Measurements from ENCODE around the gene OR52E5. TPM values are rescaled to one million over a fixed set of nuclear protein-coding genes. Genes with fewer than 3 reads are reported as not detected.

Gene OR52E5
- not detected for total RNA-seq

GRCh38 chr11:5892908-5893307, at the start of gene OR52E5:
Gene OR52E5, plus strand, starts transcription at chr11:5893208. Its CDS starts 7,569 bp downstream, at chr11:5900777.
- WGBS, 2 donors: 78 to 82% methylated on average over 3 of the region's 3 CpGs
- DNase-seq (ENCODE audit: low spot score in 2 of 2): no peak
- intact Hi-C loops (cut with DNase I; ENCODE audit: low total_unique reads): no loop called here
- H3K4me3 ChIP-seq (ENCODE audit: low read depth, poor library complexity, severe bottlenecking): no peak within 1 kb of the TSS
- TF ChIP-seq CTCF (IDR thresholded peaks at IDR 0.05) (no peak), POLR2A (IDR thresholded peaks at IDR 0.05) (no peak)

- H3K4me3 ChIP-seq (ENCODE audit: low read depth, poor library complexity, severe bottlenecking): no peak overlapping the region
- TF ChIP-seq CTCF (IDR thresholded peaks at IDR 0.05) (no peak), POLR2A (IDR thresholded peaks at IDR 0.05) (no peak)
- intact Hi-C loops (cut with DNase I; ENCODE audit: low total_unique reads): no loop called here
- DNase-seq (ENCODE audit: low spot score in 2 of 2): no peak
- WGBS, 2 donors: 44 to 47% methylated on average over 1 of the region's 1 CpG
Measured at GRCh38 chr11:5846701-5847100, 46.3 kb upstream of the OR52E5 start.

GRCh38 chr11:5847711-5848110, 45.3 kb upstream of the OR52E5 start:
- TF ChIP-seq CTCF (IDR thresholded peaks at IDR 0.05) (no peak), POLR2A (IDR thresholded peaks at IDR 0.05) (no peak)
- no peak overlapping the region for H3K4me3 ChIP-seq (ENCODE audit: low read depth, poor library complexity, severe bottlenecking)
- intact Hi-C loops (cut with DNase I; ENCODE audit: low total_unique reads): no loop called here
- no peak for DNase-seq (ENCODE audit: low spot score in 2 of 2)

- intact Hi-C loops (cut with DNase I; ENCODE audit: low total_unique reads): no loop called here
- H3K4me3 ChIP-seq (ENCODE audit: low read depth, poor library complexity, severe bottlenecking): no peak overlapping the region
- no peak for DNase-seq (ENCODE audit: low spot score in 2 of 2)
- WGBS, 2 donors: 96 to 97% methylated on average over 1 of the region's 1 CpG
- TF ChIP-seq CTCF (IDR thresholded peaks at IDR 0.05): no peak
- TF ChIP-seq POLR2A (IDR thresholded peaks at IDR 0.05): no peak
Measured at GRCh38 chr11:5851002-5851401, 42.0 kb upstream of the OR52E5 start.

- H3K4me3 ChIP-seq (ENCODE audit: low read depth, poor library complexity, severe bottlenecking): no peak within 1 kb of the TSS
- DNase-seq (ENCODE audit: low spot score in 2 of 2): no peak
- TF ChIP-seq CTCF (IDR thresholded peaks at IDR 0.05): no peak
- no peak for TF ChIP-seq POLR2A (IDR thresholded peaks at IDR 0.05)
- 86 to 94% methylated on average over 3 of the region's 3 CpGs for WGBS, 2 donors
- intact Hi-C loops (cut with DNase I; ENCODE audit: low total_unique reads): no loop called here
Measured at GRCh38 chr11:5857590-5857989, 35.4 kb upstream of the OR52E5 start, which contains the start of gene OR52E8. Gene OR52E8, minus strand, starts transcription at chr11:5857690. Its CDS starts 0 bp downstream, at chr11:5857690.

GRCh38 chr11:5865826-5866225, 27.2 kb upstream of the OR52E5 start:
- DNase-seq (ENCODE audit: low spot score in 2 of 2): no peak
- intact Hi-C loops (cut with DNase I; ENCODE audit: low total_unique reads): no loop called here
- WGBS, 2 donors: 71 to 83% methylated on average over 2 of the region's 2 CpGs
- no peak overlapping the region for H3K4me3 ChIP-seq (ENCODE audit: low read depth, poor library complexity, severe bottlenecking)
- TF ChIP-seq POLR2A (IDR thresholded peaks at IDR 0.05) (no peak), CTCF (IDR thresholded peaks at IDR 0.05) (no peak)
